Measurements from ENCODE around the gene MRPL38.

- no peak for TF ChIP-seq CTCF (conservative IDR thresholded peaks at IDR 0.05; ENCODE audit: low read depth, low read length)
- no peak for TF ChIP-seq EZH2 (IDR thresholded peaks at IDR 0.05; ENCODE audit: low read length, unreplicated experiment)
- no peak for TF ChIP-seq EZH2phosphoT487 (IDR thresholded peaks at IDR 0.05; ENCODE audit: borderline replicate concordance, low read length)
These were observed 10.1 kb upstream of the MRPL38 start for GRCh38 chr17:75914643-75915267.
